A549 (cell line): ENCODE data around the gene SCRT2. TPM values are rescaled to one million over a fixed set of nuclear protein-coding genes. Genes with fewer than 3 reads are reported as not detected.

Source experiments
- ATAC-seq, 2 experiments: fragments of 200-7000 bp in 1 of 2; fragments of >200 bp in 1 of 2; cut with Nextera tagmentation in 1 of 2; cut with Tn5 transposase in 1 of 2; 3 replicates each; pipeline versions ENCODE4 v1.8.0 to v1.9.1; 2018 to 2020; ENCODE audit warnings: mild to moderate bottlenecking in 1 of 2, moderate library complexity in 1 of 2
- CTCF ChIA-PET: fragments of 300-600 bp; sonication (Branson Sonifier 250); formaldehyde crosslinking; extraction: SDS; loops from one replicate; lab custom pipeline; 2021; ENCODE audit warnings: antibody characterized with exemption, inconsistent platforms; lab: Yijun Ruan, JAX
- POLR2A ChIA-PET: fragments of 350-600 bp; formaldehyde crosslinking; extraction: SDS; loops from one replicate; lab custom pipeline; 2021; ENCODE audit warnings: antibody characterized with exemption, inconsistent platforms; lab: Yijun Ruan, JAX
- DNase-seq, 2 experiments: peaks; one replicate each; pipeline versions ENCODE4 v3.0.0 to v3.0.0-alpha.2; 2011 to 2016; ENCODE audit warnings: low read depth in 1 of 2, low spot score in 1 of 2
- FAIRE-seq: peaks from 2 replicates; lab custom pipeline; 2011; peaks lifted over from hg19 to GRCh38; lab: Jason Lieb, UNC
- H3K27ac ChIP-seq, 2 experiments: fragments of >200 bp; sonication (Bioruptor Twin); formaldehyde crosslinking; 3 replicates each; pipeline ENCODE4 v1.5.1; 2016 to 2017
- H3K4me1 ChIP-seq: fragments of >200 bp; sonication (Bioruptor Twin); formaldehyde crosslinking; 3 replicates; pipeline ENCODE4 v1.6.1; 2016
- H3K4me2 ChIP-seq: fragments of >200 bp; sonication (Bioruptor Twin); formaldehyde crosslinking; 3 replicates; pipeline ENCODE4 v1.6.1; 2016
- H3K4me3 ChIP-seq: fragments of >200 bp; sonication (Bioruptor Twin); formaldehyde crosslinking; 3 replicates; pipeline ENCODE4 v1.5.1; 2016
- H3K9me3 ChIP-seq: fragments of >200 bp; sonication (Bioruptor Twin); formaldehyde crosslinking; 3 replicates; pipeline ENCODE4 v1.6.1; 2016
- BHLHE40 ChIP-seq: IDR thresholded peaks from 2 replicates; pipeline ENCODE4 v1.6.1; 2012; ENCODE audit warnings: low read depth, low read length, inconsistent platforms
- CHD4 ChIP-seq: fragments of 200-600 bp; sonication (generic); IDR thresholded peaks from 2 replicates; pipeline ENCODE4 v1.6.1; 2016; ENCODE audit warnings: antibody characterized with exemption, mild to moderate bottlenecking, borderline replicate concordance
- EHMT2 ChIP-seq: fragments of 200-600 bp; sonication (generic); IDR thresholded peaks from 2 replicates; pipeline ENCODE4 v1.6.1; 2016; ENCODE audit warnings: antibody characterized with exemption, low read depth, mild to moderate bottlenecking, moderate library complexity
- EP300 ChIP-seq, 2 experiments: fragments of >200 bp; sonication (Bioruptor Twin); formaldehyde crosslinking; IDR thresholded peaks; 2 replicates in 1 of 2; 3 replicates in 1 of 2; pipeline ENCODE4 v1.6.1; 2016 to 2017
- FOXS1 ChIP-seq: fragments of 250-450 bp; sonication (Bioruptor Pico); IDR thresholded peaks from 2 replicates; pipeline ENCODE4 v1.5.0; 2020; ENCODE audit warnings: mild to moderate bottlenecking, moderate library complexity
- HDAC2 ChIP-seq: fragments of 200-600 bp; sonication (generic); IDR thresholded peaks from 2 replicates; pipeline ENCODE4 v1.6.1; 2016
- HOXA7 ChIP-seq: fragments of 250-450 bp; sonication (Bioruptor Pico); IDR thresholded peaks from 2 replicates; pipeline ENCODE4 v1.5.0; 2020; ENCODE audit warnings: mild to moderate bottlenecking, moderate library complexity
- JUNB ChIP-seq: fragments of >200 bp; sonication (Bioruptor Twin); formaldehyde crosslinking; IDR thresholded peaks from 2 replicates; pipeline ENCODE4 v1.6.1; 2016
- KDM1A ChIP-seq: fragments of 200-600 bp; sonication (generic); IDR thresholded peaks from 2 replicates; pipeline ENCODE4 v1.6.1; 2016; ENCODE audit warnings: low read depth, mild to moderate bottlenecking
- KDM5A ChIP-seq: fragments of 200-600 bp; sonication (generic); IDR thresholded peaks from 2 replicates; pipeline ENCODE4 v1.6.1; 2016; ENCODE audit warnings: antibody characterized with exemption, mild to moderate bottlenecking
- MAFK ChIP-seq: fragments of 450-650 bp; IDR thresholded peaks from 2 replicates; pipeline ENCODE4 v1.6.1; 2014; ENCODE audit not compliant: partially characterized antibody
- POLR2A ChIP-seq: IDR thresholded peaks from 2 replicates; pipeline ENCODE4 v1.6.1; 2012; ENCODE audit warnings: mild to moderate bottlenecking, low read length
- RARB ChIP-seq: fragments of 250-450 bp; sonication (Bioruptor Pico); IDR thresholded peaks from 2 replicates; pipeline ENCODE4 v1.8.0; 2021; ENCODE audit warnings: mild to moderate bottlenecking, moderate library complexity
- RFX5 ChIP-seq: fragments of 450-650 bp; IDR thresholded peaks from 2 replicates; pipeline ENCODE4 v1.7.1; 2014; ENCODE audit warnings: antibody characterized with exemption, mild to moderate bottlenecking, moderate library complexity
- SMC3 ChIP-seq: fragments of >200 bp; sonication (Bioruptor Twin); formaldehyde crosslinking; IDR thresholded peaks from 3 replicates; pipeline ENCODE4 v1.6.1; 2018; ENCODE audit warnings: inconsistent platforms
- TFCP2L1 ChIP-seq: fragments of 250-450 bp; sonication (Bioruptor Pico); IDR thresholded peaks from 2 replicates; pipeline ENCODE4 v1.5.0; 2021; ENCODE audit warnings: mild to moderate bottlenecking
- ZNF302 ChIP-seq: fragments of 250-450 bp; sonication (Bioruptor Pico); IDR thresholded peaks from 2 replicates; pipeline ENCODE4 v1.9.0; 2021; ENCODE audit warnings: inconsistent platforms, mild to moderate bottlenecking, moderate library complexity
- WGBS: methylation state at CpG from one replicate; pipeline ENCODE4 v1.1.6; 2017; ENCODE audit errors: missing lambda C conversion rate; 5-methylcytosine and 5-hydroxymethylcytosine counted together
- polyA plus RNA-seq, 4 experiments: library from polyadenylated mRNA; depleted of rRNA in 3 of 4; stranded (reverse); fragments of >200 nt; fragmentation: RNase III in 1 of 4; extraction: RNeasy Plus Mini Kit Qiagen cat#74134 plus additional on column Dnase treatment in 1 of 4; gene quantifications; 2 replicates in 3 of 4; 3 replicates in 1 of 4; pipeline ENCODE4 v1.2.3, GENCODE V29; 2011 to 2017
- TF ChIP-seq, protein P1 (sequence below): fragments of >200 bp; sonication (Bioruptor Twin); formaldehyde crosslinking; IDR thresholded peaks from 3 replicates; pipeline ENCODE4 v1.5.1; 2016
- TF ChIP-seq, protein P2 (sequence below): fragments of 450-650 bp; IDR thresholded peaks from 2 replicates; pipeline ENCODE4 v1.6.1; 2014; ENCODE audit warnings: antibody characterized with exemption
- TF ChIP-seq, protein P3 (sequence below): fragments of 200-600 bp; sonication (generic); IDR thresholded peaks from 2 replicates; pipeline ENCODE4 v1.6.1; 2016; ENCODE audit warnings: antibody characterized with exemption, mild to moderate bottlenecking, moderate library complexity
- TF ChIP-seq, protein P4 (sequence below): IDR thresholded peaks from 2 replicates; pipeline ENCODE4 v1.6.1; 2012
- TF ChIP-seq, protein P5 (sequence below): fragments of >200 bp; sonication (Bioruptor Twin); formaldehyde crosslinking; IDR thresholded peaks from 3 replicates; pipeline ENCODE4 v1.6.1; 2016
- TF ChIP-seq, protein P6 (sequence below): fragments of 250-450 bp; sonication (Bioruptor Pico); IDR thresholded peaks from 2 replicates; pipeline ENCODE4 v1.5.0; 2021; ENCODE audit warnings: mild to moderate bottlenecking, moderate library complexity, borderline replicate concordance

The SCRT2 gene
- polyA plus RNA-seq, 2 of the 4 experiments (the other 2 are of a cell fraction) = not detected

DNA sequence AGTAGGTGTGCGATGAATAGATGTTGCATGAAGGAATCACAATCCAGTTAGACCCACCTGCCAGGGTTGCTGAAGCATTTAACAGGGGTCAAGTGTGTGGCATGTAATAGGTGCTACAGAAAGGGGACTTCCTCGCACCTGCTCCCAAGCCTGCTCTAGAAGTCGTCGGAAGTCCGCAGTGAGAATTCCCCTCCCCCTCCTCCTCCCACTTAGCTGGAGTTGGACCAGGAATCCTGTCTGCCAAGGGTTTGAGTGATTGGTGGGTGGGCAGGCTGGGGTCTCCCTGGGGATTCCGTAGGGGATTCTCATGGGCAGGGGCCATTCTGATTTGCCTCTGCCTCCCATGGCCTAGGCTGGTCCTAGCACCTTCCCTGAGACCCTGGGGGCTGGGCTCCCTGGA lies 10.3 kb downstream of the SCRT2 start:
- ChIA-PET POLR2A (no interaction called here), CTCF (interaction anchor here (0.8 to 6.8 kb wide), 8 partner anchors 9 to 103 kb away, joined by 3 to 60 read pairs (median 7); partner anchors contain the start of genes SCRT2 and SRXN1)
- Histone ChIP-seq H3K4me2 (no peak overlapping the region), H3K27ac (peak overlapping the region in 1 of 2 experiments; percentile 44; a peak in 3 of 6 replicates), H3K4me3 (no peak overlapping the region), H3K4me1 (peaks cover 42% of the 10 kb centered on the region), H3K9me3 (no peaks in the 10 kb centered on the region)
- ATAC-seq = no peak
- no peak for DNase-seq
- no peak for FAIRE-seq
- TF ChIP-seq JUNB (no peak), RARB (no peak), KDM5A (no peak), ZNF302 (no peak)
- TF ChIP-seq, protein P1, sequence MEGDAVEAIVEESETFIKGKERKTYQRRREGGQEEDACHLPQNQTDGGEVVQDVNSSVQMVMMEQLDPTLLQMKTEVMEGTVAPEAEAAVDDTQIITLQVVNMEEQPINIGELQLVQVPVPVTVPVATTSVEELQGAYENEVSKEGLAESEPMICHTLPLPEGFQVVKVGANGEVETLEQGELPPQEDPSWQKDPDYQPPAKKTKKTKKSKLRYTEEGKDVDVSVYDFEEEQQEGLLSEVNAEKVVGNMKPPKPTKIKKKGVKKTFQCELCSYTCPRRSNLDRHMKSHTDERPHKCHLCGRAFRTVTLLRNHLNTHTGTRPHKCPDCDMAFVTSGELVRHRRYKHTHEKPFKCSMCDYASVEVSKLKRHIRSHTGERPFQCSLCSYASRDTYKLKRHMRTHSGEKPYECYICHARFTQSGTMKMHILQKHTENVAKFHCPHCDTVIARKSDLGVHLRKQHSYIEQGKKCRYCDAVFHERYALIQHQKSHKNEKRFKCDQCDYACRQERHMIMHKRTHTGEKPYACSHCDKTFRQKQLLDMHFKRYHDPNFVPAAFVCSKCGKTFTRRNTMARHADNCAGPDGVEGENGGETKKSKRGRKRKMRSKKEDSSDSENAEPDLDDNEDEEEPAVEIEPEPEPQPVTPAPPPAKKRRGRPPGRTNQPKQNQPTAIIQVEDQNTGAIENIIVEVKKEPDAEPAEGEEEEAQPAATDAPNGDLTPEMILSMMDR = no peak
- 78% methylated on average over 6 of the region's 6 CpGs for WGBS

DNA sequence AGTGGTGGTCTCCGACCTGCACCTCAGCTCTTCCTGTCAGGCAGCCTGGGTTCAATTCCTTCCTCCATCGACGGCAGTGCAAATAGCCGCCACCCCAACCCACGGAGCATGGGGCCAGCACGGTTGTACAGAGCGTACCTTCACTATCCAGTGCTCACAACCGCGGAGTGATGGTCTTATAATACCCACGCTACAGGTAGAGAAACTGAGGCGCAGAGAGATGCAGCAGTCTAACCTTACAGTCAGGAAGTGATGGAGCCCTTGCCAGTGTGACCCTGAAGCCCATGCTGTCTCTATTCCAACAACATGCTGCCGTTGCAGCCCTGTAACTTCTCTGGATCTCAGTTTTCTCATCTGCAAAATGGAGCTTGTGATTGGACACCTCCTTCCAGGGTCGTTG lies 11.0 kb downstream of the SCRT2 start:
- WGBS = 86% methylated on average over 13 of the region's 13 CpGs
- DNase-seq (no peak), FAIRE-seq (no peak), ATAC-seq (no peak)
- Histone ChIP-seq H3K4me1 (peaks cover 49% of the 10 kb centered on the region), H3K4me3 (no peak overlapping the region), H3K27ac (no peak overlapping the region), H3K4me2 (no peak overlapping the region)
- CTCF ChIA-PET = interaction anchor here (0.6 to 6.8 kb wide), 9 partner anchors 8 to 151 kb away, joined by 3 to 60 read pairs (median 7); partner anchors contain the start of genes SCRT2 and SRXN1
- POLR2A ChIA-PET = no interaction called here
- TF ChIP-seq KDM1A (peak; percentile 83; the same call in 1 of the 2 replicates), BHLHE40 (no peak), RFX5 (no peak), CHD4 (0 out of 2 replicates have a peak, but pooled peaks have one; percentile 29), HDAC2 (0 out of 2 replicates have a peak, but pooled peaks have one; percentile 50), MAFK (no peak), FOXS1 (CRISPR knock-in tag) (no peak), POLR2A (no peak), EHMT2 (no peak)
- TF ChIP-seq, protein P2, sequence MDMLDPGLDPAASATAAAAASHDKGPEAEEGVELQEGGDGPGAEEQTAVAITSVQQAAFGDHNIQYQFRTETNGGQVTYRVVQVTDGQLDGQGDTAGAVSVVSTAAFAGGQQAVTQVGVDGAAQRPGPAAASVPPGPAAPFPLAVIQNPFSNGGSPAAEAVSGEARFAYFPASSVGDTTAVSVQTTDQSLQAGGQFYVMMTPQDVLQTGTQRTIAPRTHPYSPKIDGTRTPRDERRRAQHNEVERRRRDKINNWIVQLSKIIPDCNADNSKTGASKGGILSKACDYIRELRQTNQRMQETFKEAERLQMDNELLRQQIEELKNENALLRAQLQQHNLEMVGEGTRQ = no peak
- TF ChIP-seq, all 56 proteins: peak for 3
- no peaks in the 10 kb centered on the region for H3K9me3 ChIP-seq

DNA sequence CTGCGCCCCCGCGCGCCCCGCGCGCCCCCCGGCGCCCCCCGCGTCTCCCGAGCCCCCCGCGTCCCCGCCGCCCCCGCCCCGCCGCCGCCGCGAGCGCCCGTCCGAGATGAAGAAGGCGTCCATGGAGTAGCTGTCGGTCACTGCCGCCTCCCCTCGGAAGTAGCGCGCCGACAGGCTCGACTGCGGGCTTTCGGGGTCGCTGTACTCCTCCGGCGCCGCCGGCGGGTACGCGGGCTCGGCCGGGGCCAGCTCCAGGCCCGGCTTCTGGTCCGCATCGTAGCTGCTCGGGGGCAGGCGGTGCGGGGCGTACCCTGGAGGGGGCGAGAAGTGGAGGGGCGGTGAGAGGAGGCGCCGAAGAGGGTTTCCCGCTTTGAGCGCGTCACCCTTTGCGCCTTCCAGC lies 11.5 kb downstream of the SCRT2 start:
- WGBS = 97% methylated on average over 40 of the region's 60 CpGs
- FAIRE-seq = no peak
- Histone ChIP-seq H3K4me3 (no peak overlapping the region), H3K4me1 (peaks cover 54% of the 10 kb centered on the region), H3K27ac (no peak overlapping the region), H3K4me2 (no peak overlapping the region), H3K9me3 (no peaks in the 10 kb centered on the region)
- ATAC-seq = no peak
- no peak for DNase-seq
- ChIA-PET POLR2A (no interaction called here), CTCF (interaction anchor here (0.6 to 6.8 kb wide), 6 partner anchors 8 to 152 kb away, joined by 3 to 60 read pairs (median 7); no protein-coding TSS in a partner anchor)
- TF ChIP-seq EP300 (IDR thresholded peaks at IDR 0.05) = no peak
- no peak for TF ChIP-seq HOXA7 (CRISPR knock-in tag)
- TF ChIP-seq TFCP2L1 (CRISPR knock-in tag) = no peak
- no peak for TF ChIP-seq ZNF302
- TF ChIP-seq, protein P3, sequence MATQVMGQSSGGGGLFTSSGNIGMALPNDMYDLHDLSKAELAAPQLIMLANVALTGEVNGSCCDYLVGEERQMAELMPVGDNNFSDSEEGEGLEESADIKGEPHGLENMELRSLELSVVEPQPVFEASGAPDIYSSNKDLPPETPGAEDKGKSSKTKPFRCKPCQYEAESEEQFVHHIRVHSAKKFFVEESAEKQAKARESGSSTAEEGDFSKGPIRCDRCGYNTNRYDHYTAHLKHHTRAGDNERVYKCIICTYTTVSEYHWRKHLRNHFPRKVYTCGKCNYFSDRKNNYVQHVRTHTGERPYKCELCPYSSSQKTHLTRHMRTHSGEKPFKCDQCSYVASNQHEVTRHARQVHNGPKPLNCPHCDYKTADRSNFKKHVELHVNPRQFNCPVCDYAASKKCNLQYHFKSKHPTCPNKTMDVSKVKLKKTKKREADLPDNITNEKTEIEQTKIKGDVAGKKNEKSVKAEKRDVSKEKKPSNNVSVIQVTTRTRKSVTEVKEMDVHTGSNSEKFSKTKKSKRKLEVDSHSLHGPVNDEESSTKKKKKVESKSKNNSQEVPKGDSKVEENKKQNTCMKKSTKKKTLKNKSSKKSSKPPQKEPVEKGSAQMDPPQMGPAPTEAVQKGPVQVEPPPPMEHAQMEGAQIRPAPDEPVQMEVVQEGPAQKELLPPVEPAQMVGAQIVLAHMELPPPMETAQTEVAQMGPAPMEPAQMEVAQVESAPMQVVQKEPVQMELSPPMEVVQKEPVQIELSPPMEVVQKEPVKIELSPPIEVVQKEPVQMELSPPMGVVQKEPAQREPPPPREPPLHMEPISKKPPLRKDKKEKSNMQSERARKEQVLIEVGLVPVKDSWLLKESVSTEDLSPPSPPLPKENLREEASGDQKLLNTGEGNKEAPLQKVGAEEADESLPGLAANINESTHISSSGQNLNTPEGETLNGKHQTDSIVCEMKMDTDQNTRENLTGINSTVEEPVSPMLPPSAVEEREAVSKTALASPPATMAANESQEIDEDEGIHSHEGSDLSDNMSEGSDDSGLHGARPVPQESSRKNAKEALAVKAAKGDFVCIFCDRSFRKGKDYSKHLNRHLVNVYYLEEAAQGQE = no peak
- TF ChIP-seq, protein P4, sequence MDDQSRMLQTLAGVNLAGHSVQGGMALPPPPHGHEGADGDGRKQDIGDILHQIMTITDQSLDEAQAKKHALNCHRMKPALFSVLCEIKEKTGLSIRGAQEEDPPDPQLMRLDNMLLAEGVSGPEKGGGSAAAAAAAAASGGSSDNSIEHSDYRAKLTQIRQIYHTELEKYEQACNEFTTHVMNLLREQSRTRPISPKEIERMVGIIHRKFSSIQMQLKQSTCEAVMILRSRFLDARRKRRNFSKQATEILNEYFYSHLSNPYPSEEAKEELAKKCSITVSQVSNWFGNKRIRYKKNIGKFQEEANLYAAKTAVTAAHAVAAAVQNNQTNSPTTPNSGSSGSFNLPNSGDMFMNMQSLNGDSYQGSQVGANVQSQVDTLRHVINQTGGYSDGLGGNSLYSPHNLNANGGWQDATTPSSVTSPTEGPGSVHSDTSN = no peak
- TF ChIP-seq KDM1A = no peak
- TF ChIP-seq, protein P5, sequence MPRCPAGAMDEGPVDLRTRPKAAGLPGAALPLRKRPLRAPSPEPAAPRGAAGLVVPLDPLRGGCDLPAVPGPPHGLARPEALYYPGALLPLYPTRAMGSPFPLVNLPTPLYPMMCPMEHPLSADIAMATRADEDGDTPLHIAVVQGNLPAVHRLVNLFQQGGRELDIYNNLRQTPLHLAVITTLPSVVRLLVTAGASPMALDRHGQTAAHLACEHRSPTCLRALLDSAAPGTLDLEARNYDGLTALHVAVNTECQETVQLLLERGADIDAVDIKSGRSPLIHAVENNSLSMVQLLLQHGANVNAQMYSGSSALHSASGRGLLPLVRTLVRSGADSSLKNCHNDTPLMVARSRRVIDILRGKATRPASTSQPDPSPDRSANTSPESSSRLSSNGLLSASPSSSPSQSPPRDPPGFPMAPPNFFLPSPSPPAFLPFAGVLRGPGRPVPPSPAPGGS = no peak
- TF ChIP-seq, protein P6, sequence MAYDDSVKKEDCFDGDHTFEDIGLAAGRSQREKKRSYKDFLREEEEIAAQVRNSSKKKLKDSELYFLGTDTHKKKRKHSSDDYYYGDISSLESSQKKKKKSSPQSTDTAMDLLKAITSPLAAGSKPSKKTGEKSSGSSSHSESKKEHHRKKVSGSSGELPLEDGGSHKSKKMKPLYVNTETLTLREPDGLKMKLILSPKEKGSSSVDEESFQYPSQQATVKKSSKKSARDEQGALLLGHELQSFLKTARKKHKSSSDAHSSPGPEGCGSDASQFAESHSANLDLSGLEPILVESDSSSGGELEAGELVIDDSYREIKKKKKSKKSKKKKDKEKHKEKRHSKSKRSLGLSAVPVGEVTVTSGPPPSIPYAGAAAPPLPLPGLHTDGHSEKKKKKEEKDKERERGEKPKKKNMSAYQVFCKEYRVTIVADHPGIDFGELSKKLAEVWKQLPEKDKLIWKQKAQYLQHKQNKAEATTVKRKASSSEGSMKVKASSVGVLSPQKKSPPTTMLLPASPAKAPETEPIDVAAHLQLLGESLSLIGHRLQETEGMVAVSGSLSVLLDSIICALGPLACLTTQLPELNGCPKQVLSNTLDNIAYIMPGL (CRISPR knock-in tag) = no peak
- TF ChIP-seq SMC3 = no peak
